Upper lobe of right lung (tissue), 1 donor: ENCODE data around the gene TPI1. TPM values are rescaled to one million over a fixed set of nuclear protein-coding genes. Genes with fewer than 3 reads are reported as not detected.
"Not testable (repeated sequence)": the region's sequence is repeated elsewhere in the genome, so short reads cannot be mapped to it uniquely, and the experiment has no call there.

Experiments
- ATAC-seq: fragments of 200-7000 bp; cut with Tn5 transposase; one replicate; pipeline ENCODE4 v1.9.1; 2020; ENCODE audit warnings: mild to moderate bottlenecking, moderate library complexity
- DNase-seq: peaks from one replicate; pipeline ENCODE4 v3.0.0-alpha.2; 2020
- H3K27ac ChIP-seq: fragments of 200-600 bp; one replicate; pipeline ENCODE4 v1.8.0; 2022
- H3K27me3 ChIP-seq: fragments of 200-600 bp; one replicate; pipeline ENCODE4 v1.8.0; 2022; ENCODE audit warnings: mild to moderate bottlenecking
- H3K36me3 ChIP-seq: fragments of 200-600 bp; one replicate; pipeline ENCODE4 v1.8.0; 2022
- H3K4me1 ChIP-seq: fragments of 200-600 bp; one replicate; pipeline ENCODE4 v1.8.0; 2022
- H3K4me3 ChIP-seq: fragments of 200-600 bp; one replicate; pipeline ENCODE4 v1.8.0; 2022; ENCODE audit warnings: mild to moderate bottlenecking
- H3K9me3 ChIP-seq: fragments of 200-600 bp; one replicate; pipeline ENCODE4 v1.8.0; 2022
- intact Hi-C: fragments of 100-400 bp; cut with DNase I; formaldehyde crosslinking; loops from one replicate; pipeline ENCODE4 v1.11.0; 2022
- total RNA-seq: library from RNA; stranded (reverse); fragmentation: NEBNext Ultra II Directional; extraction: Animal tissue kit (Norgen Biotek cat#: 25700); gene quantifications from one replicate; pipeline ENCODE4 v1.2.1, GENCODE V29; 2021
- TF ChIP-seq, protein P1 (sequence below): fragments of 200-600 bp; IDR thresholded peaks from one replicate; pipeline ENCODE4 v1.8.0; 2022; ENCODE audit warnings: antibody characterized with exemption
- donor health status: DM: no; HTN: yes; CAD: no; lungs with severe emphysema.

Gene TPI1
- total RNA-seq, 1 donor from 2014 or later = 280 TPM

DNA sequence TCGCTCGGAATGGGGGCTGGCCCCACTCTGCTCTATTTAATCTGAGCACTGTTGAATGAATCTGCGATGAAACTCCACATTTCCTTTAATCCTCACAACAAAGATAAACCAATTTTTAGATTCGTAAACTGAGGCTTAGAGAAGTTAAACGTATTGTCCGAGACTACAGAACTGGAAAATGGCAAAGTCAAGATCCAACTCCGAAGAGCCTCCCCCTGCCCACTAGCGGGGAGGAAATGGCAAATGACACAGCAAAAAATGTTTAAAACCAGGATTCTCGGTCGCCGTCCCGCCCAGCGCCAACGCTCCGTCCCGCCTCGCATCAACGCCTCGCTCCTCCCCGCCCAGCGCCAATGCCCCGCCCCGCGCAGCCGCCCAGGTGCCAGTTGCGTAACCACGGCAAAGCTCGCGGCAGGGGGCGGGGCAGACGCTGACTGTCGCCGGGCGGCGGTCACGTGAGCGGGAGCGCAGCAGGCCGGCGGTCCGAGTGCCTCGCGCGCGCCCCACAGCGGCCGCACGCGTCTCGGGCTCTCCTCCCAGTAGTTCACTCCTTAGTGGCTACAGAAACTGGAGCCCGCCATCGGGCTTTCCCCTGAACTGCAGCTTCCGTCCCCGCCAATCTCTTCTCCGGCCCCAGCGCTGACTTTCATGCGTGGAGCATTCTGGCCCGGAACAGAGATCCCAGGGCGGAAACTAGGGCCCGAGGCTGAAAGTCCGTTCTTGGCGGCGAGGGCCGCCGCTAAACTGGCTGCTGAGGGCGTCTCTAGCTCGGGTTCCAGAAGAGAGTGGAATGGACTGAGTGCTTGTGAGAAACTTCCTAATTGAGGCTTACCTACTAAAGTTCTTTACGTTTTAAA is 23.7 kb downstream of the TPI1 start:
- Histone ChIP-seq H3K4me1 (peaks cover 14% of the 10 kb centered on the region), H3K27ac (peak overlapping the region; percentile 91), H3K4me3 (peak overlapping the region; percentile 53), H3K27me3 (no peaks in the 10 kb centered on the region), H3K9me3 (no peaks in the 10 kb centered on the region), H3K36me3 (no peaks in the 10 kb centered on the region)
- TF ChIP-seq, protein P1, sequence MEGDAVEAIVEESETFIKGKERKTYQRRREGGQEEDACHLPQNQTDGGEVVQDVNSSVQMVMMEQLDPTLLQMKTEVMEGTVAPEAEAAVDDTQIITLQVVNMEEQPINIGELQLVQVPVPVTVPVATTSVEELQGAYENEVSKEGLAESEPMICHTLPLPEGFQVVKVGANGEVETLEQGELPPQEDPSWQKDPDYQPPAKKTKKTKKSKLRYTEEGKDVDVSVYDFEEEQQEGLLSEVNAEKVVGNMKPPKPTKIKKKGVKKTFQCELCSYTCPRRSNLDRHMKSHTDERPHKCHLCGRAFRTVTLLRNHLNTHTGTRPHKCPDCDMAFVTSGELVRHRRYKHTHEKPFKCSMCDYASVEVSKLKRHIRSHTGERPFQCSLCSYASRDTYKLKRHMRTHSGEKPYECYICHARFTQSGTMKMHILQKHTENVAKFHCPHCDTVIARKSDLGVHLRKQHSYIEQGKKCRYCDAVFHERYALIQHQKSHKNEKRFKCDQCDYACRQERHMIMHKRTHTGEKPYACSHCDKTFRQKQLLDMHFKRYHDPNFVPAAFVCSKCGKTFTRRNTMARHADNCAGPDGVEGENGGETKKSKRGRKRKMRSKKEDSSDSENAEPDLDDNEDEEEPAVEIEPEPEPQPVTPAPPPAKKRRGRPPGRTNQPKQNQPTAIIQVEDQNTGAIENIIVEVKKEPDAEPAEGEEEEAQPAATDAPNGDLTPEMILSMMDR = peak; percentile 87
- DNase-seq = peak; percentile 99
- intact Hi-C loops = no loop called here
- ATAC-seq = peak; percentile 99

GRCh38 chr12:6891646-6892001 is 24.3 kb downstream of the TPI1 start:
- H3K27ac ChIP-seq = peak overlapping the region; percentile 91
- no peaks in the 10 kb centered on the region for H3K9me3 ChIP-seq
- H3K4me3 ChIP-seq = peak overlapping the region; percentile 53
- peaks cover 14% of the 10 kb centered on the region for H3K4me1 ChIP-seq
- intact Hi-C loops = no loop called here
- ATAC-seq (no peak), DNase-seq (no peak)
- no peaks in the 10 kb centered on the region for H3K36me3 ChIP-seq
- TF ChIP-seq, protein P1 = no peak
- no peaks in the 10 kb centered on the region for H3K27me3 ChIP-seq

- H3K9me3 ChIP-seq, intact Hi-C loops, H3K36me3 ChIP-seq, H3K27ac ChIP-seq, H3K4me1 ChIP-seq, H3K4me3 ChIP-seq, DNase-seq, H3K27me3 ChIP-seq, ATAC-seq: not testable (repeated sequence)
These were observed 25.4 kb downstream of the TPI1 start for GRCh38 chr12:6892683-6893082.

- no peaks in the 10 kb centered on the region for H3K27me3 ChIP-seq
- no peak overlapping the region for H3K4me3 ChIP-seq
- H3K36me3 ChIP-seq = no peaks in the 10 kb centered on the region
- H3K27ac ChIP-seq = no peak overlapping the region
- DNase-seq (no peak), ATAC-seq (no peak)
- TF ChIP-seq, protein P1 = no peak
- intact Hi-C loops = no loop called here
- H3K9me3 ChIP-seq = no peaks in the 10 kb centered on the region
- peaks cover 7% of the 10 kb centered on the region for H3K4me1 ChIP-seq
These were observed 27.0 kb downstream of the TPI1 start for GRCh38 chr12:6894321-6894720.

- TF ChIP-seq, protein P1 = no peak
These were observed 29.6 kb downstream of the TPI1 start for GRCh38 chr12:6896846-6897435.

DNA sequence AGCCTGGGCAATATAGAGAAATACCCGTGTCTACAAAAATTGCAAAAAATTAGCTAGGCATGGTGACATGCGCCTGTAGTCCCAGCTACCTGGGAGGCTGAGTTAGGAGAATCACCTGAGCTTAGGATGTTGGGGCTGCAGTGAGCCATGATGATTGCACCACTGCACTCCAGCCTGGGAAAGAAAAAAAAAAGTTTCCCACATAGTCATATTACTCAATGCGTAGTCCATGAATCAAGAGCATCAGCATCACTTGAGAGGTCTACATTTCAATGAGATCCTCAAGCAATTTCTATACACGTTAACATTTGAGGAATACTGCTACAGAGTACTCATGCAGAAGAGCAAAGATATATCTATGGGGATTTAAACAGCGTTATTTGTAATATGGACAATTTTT is 32.1 kb downstream of the TPI1 start:
- H3K4me1 ChIP-seq = peaks cover 8% of the 10 kb centered on the region
- H3K4me3 ChIP-seq = no peak overlapping the region
- H3K27me3 ChIP-seq = no peaks in the 10 kb centered on the region
- intact Hi-C loops = no loop called here
- TF ChIP-seq, protein P1 = no peak
- ATAC-seq (no peak), DNase-seq (no peak)
- no peak overlapping the region for H3K27ac ChIP-seq
- no peaks in the 10 kb centered on the region for H3K9me3 ChIP-seq
- no peaks in the 10 kb centered on the region for H3K36me3 ChIP-seq

More at GRCh38 chr12:6896846-6897435, 29.6 kb downstream of the TPI1 start:
- ATAC-seq (no peak), DNase-seq (no peak)
- intact Hi-C loops = no loop called here
- Histone ChIP-seq H3K4me1 (peaks cover 8% of the 10 kb centered on the region), H3K27me3 (no peaks in the 10 kb centered on the region), H3K4me3 (no peak overlapping the region), H3K27ac (no peak overlapping the region), H3K36me3 (no peaks in the 10 kb centered on the region), H3K9me3 (no peaks in the 10 kb centered on the region)
